GM12873 (cell line): ENCODE results near the gene CDH11.

Source experiments
- TF ChIP-seq, protein P1 (sequence below): IDR thresholded peaks from 2 replicates; pipeline ENCODE4 v1.5.1; 2012; ENCODE audit warnings: low read depth, mild to moderate bottlenecking, moderate library complexity, low read length, control low read depth; ENCODE audit not compliant: insufficient read depth; ENCODE audit errors: missing control alignments

Gene CDH11, protein sequence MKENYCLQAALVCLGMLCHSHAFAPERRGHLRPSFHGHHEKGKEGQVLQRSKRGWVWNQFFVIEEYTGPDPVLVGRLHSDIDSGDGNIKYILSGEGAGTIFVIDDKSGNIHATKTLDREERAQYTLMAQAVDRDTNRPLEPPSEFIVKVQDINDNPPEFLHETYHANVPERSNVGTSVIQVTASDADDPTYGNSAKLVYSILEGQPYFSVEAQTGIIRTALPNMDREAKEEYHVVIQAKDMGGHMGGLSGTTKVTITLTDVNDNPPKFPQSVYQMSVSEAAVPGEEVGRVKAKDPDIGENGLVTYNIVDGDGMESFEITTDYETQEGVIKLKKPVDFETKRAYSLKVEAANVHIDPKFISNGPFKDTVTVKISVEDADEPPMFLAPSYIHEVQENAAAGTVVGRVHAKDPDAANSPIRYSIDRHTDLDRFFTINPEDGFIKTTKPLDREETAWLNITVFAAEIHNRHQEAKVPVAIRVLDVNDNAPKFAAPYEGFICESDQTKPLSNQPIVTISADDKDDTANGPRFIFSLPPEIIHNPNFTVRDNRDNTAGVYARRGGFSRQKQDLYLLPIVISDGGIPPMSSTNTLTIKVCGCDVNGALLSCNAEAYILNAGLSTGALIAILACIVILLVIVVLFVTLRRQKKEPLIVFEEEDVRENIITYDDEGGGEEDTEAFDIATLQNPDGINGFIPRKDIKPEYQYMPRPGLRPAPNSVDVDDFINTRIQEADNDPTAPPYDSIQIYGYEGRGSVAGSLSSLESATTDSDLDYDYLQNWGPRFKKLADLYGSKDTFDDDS

DNA sequence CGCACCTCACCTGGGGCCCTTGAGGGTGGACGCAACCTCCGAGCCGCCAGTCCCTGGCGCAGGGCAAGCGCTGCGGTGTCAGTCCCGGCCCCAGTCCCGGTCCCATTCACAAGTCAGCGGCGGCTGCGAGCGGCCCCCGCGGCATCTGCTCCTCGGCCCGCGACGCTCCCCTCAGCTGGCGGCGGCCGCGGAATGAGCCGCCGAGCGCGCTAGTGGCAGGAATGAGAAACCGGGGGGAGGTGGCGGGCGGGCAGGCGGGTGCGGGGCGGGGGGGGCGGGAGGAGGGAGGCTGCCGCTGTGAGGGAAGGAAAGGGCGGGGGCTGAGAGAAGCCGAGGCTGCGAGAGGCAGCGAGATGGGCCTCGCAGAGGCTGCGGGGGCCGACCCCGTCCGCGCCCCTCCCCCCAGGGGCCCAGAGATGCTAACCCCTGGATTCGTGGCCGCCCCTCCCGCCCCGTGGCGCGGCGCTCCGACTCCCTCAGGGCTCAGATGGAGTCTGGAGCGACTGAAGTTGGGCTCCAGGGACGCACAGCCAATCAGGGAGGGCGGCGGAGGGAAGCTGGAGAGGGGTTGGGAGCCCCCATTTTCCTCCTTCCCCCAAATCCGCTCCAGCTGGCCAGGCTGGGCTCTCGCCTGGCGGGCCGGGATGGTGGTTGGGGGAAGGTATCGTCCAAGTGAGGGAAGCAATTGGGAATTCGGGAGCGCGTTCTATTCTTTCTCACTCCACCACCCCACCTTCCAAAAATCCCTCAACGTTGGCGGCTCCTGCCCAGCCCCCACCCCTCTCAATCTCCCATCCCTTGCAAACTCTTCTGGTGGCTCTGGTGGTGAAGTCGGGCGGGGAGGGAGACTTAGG is at the start of gene CDH11:
Gene CDH11 (minus strand): TSS at position 194 of the 854 bp plus-strand sequence. CDS start 117,194 bp downstream, outside the sequence.
- TF ChIP-seq, protein P1, sequence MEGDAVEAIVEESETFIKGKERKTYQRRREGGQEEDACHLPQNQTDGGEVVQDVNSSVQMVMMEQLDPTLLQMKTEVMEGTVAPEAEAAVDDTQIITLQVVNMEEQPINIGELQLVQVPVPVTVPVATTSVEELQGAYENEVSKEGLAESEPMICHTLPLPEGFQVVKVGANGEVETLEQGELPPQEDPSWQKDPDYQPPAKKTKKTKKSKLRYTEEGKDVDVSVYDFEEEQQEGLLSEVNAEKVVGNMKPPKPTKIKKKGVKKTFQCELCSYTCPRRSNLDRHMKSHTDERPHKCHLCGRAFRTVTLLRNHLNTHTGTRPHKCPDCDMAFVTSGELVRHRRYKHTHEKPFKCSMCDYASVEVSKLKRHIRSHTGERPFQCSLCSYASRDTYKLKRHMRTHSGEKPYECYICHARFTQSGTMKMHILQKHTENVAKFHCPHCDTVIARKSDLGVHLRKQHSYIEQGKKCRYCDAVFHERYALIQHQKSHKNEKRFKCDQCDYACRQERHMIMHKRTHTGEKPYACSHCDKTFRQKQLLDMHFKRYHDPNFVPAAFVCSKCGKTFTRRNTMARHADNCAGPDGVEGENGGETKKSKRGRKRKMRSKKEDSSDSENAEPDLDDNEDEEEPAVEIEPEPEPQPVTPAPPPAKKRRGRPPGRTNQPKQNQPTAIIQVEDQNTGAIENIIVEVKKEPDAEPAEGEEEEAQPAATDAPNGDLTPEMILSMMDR = no peak

DNA sequence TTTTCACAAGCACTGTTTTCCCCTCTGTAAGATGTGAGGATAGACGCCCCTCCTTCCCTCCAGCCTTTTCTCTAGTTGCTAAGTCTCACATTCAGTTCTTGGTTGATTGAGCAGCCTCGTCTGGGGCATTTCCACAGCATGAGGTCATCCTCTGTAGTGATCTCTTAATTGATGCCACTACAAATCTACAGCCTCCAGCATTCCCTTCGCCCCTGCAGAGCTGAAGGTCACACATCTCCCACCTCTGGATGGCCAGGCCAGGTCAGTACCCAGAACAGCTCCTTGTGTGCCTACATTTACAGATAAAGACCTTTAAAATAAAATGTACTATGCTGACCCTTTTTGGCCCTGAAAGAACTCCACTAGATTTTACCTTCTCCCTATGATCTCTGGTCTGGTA is 32.5 kb upstream of the CDH11 start:
- TF ChIP-seq, protein P1 = no peak

DNA sequence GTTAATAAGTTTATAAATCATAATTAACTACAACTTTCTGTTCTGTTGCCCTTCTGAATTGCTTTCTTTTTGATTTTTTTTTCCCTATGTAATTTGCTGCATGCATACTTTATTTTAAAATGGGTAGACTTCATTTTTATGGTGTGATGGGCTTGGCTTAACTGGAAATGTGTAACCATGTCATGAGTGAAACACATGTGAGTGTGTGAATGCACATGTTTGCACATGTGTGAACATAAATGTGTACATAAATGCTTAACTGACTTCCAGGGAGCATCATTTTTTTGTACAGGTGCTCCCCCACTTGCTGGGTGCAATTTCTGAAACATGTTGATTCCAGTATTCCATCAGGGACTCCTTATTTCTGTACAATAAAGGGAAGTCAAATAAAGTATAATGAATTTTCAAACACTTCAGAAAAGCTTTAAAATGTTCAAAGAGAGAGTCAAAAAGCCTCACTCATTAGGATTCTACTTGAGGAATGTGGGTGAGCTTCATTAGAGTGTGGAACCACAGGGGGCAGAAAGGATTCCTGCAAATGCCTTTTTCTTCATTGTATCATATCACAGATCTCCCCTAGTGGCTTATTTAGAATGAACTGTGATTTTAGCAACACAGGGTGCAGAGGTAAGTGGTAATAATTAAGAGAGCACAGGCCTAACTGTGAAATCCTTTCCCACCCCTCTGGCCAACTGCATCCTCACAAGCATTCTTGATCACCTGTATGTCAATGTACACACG is 31.7 kb upstream of the CDH11 start:
- TF ChIP-seq, protein P1 = no peak

DNA sequence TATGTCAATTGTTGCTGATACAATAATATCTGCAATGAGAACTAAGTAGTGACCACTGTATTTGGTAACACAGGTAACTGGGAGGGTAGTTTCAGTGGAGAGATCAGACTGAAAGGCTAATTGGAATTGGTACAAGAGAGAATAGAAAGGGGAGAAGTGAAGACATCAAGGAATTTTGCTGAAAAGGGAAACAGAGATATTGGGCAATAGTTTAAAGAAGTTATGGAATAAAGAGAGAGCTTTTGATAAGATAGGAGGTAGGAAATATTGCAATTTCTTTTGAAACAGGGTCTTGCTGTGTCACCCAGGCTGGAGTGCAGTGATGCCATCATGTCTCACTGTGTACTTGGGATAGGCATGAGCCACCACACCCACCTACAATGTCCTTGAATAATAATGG is 26.9 kb upstream of the CDH11 start:
- TF ChIP-seq, protein P1 = no peak

DNA sequence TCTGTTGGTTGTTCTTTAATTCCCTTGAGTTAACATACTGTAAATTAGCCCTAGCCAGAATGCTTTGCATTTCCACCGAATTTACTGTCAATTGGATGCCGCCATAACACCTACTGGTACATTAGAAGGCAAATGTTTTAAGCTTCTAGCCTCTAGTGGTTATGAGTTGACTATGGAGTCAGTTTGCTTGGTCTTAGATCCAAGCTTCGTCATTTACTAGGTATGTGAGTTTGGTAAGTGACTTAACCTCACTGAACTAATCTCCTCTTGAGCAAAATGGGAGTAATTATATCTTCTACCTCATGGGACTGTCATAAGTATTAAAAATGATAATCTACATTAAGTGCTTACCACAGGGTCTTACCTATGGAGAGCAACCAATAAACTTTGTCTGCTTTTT is 20.4 kb upstream of the CDH11 start:
- TF ChIP-seq, protein P1 = no peak

DNA sequence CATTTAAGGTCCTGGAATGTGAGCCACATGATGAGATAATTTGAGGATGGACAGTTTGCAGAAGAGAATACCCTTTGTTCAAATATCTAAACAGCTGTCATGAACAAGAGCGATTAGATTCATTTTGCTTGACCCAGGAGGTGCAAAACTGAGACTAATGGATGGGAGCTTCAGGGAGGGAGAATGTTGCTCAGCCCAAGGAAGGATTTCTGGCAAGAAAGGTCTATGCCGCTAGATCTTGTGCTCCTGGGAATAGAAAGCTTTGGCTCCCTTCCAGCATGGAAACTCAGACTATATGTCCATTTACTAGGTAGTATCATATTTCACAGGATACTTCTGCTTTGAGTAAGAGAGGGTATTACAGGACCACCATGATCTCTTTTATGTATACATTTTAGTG is 14.8 kb upstream of the CDH11 start:
- TF ChIP-seq, protein P1 = no peak
